GM20000 (cell line): Measurements from ENCODE around the gene NFIX.
"Not testable (repeated sequence)": the region's sequence is repeated elsewhere in the genome, so short reads cannot be mapped to it uniquely, and the experiment has no call there.

Source experiments
- DNase-seq: peaks from one replicate; pipeline ENCODE4 v3.0.0; 2012; ENCODE audit warnings: low spot score
- CTCF ChIP-seq: IDR thresholded peaks from 2 replicates; pipeline ENCODE4 v1.5.1; 2012; ENCODE audit warnings: mild to moderate bottlenecking, control low read depth; ENCODE audit errors: extremely low read depth, missing control alignments

NFIX gene

GRCh38 chr19:12956446-12957388 lies 38.6 kb upstream of the NFIX start, which contains the start of gene GADD45GIP1:
Gene GADD45GIP1, minus strand, starts transcription at chr19:12957223. Its CDS starts 11 bp downstream, at chr19:12957212.
- TF ChIP-seq CTCF, result no peak
- DNase-seq, result peak; percentile 90

- DNase-seq, result not testable (repeated sequence)
Measured at GRCh38 chr19:12957389-12957952, 37.8 kb upstream of the NFIX start.

GRCh38 chr19:12959481-12959880 lies 35.8 kb upstream of the NFIX start:
- DNase-seq, result no peak
- no peak for TF ChIP-seq CTCF

- peak; percentile 89 for DNase-seq
- peak; percentile 99 for TF ChIP-seq CTCF
Measured at GRCh38 chr19:12965017-12965811, 30.1 kb upstream of the NFIX start.

GRCh38 chr19:12965812-12966135 lies 29.5 kb upstream of the NFIX start:
- TF ChIP-seq CTCF, result no peak

GRCh38 chr19:12967907-12968306 lies 27.4 kb upstream of the NFIX start:
- DNase-seq, result no peak
- TF ChIP-seq CTCF, result no peak

More at GRCh38 chr19:12965812-12966135, 29.5 kb upstream of the NFIX start:
- DNase-seq, result no peak

GRCh38 chr19:12969292-12969988 lies 25.8 kb upstream of the NFIX start, which contains the start of gene DAND5:
Gene DAND5, plus strand, starts transcription at chr19:12969576. Its CDS starts 85 bp downstream, at chr19:12969661.
- no peak for DNase-seq
- no peak for TF ChIP-seq CTCF
